Mammary microvascular endothelial cell (primary cell): ENCODE data around the gene RPS18. TPM values are rescaled to one million over a fixed set of nuclear protein-coding genes. Genes with fewer than 3 reads are reported as not detected.

Experiments used
- total RNA-seq: library from RNA; depleted of rRNA; stranded (reverse); fragments of >200 nt; gene quantifications from 2 replicates; pipeline ENCODE4 v1.2.3, GENCODE V29; 2015

The RPS18 gene
- total RNA-seq, result 4,238 and 4,354 TPM in 2 replicates

GRCh38 chr6:33271468-33272274 lies at the start of gene RPS18, which contains the start of gene VPS52:
RPS18 (plus strand) TSS chr6:33272075; CDS start chr6:33272120, 45 bp downstream.
VPS52 (minus strand) TSS chr6:33271876; CDS start chr6:33271675, 201 bp downstream.

DNA sequence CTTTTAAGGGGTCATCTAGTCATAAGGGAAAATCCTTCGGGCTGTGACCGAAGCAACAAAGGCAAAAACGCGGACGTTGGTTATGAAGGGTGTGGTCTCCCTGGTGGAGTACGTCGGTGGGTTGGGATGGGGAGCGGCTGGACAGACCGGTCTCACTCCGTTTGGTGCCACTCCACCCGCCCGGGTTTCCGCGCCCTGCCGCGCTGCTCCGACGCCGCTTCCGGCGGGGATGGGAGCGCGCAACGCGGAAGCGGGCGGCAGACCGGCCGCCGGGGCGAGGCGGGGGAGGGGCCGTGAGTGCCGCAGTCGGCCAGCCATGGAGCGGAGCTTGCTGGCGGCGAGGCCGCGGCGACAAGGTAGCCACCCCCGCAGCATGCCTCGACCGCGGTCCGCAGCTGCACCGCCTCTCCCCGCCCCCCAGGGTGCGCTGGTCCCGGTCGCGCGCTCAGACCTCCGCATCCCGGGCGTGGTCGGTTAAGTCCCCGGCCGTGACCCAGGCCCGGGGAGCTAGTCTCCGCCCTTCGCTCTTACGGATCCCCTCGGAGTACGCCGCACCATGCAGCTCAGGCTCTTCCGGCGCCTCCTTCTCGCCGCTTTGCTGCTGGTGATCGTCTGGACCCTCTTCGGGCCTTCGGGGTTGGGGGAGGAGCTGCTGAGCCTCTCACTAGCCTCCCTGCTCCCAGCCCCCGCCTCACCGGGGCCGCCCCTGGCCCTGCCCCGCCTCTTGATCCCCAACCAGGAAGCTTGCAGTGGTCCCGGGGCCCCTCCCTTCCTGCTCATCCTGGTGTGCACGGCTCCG lies 5.2 kb downstream of the RPS18 start, which contains the start of gene B3GALT4:
B3GALT4 (plus strand) TSS at position 260 of the 799 bp plus-strand sequence; CDS start at position 557, 297 bp downstream.

DNA sequence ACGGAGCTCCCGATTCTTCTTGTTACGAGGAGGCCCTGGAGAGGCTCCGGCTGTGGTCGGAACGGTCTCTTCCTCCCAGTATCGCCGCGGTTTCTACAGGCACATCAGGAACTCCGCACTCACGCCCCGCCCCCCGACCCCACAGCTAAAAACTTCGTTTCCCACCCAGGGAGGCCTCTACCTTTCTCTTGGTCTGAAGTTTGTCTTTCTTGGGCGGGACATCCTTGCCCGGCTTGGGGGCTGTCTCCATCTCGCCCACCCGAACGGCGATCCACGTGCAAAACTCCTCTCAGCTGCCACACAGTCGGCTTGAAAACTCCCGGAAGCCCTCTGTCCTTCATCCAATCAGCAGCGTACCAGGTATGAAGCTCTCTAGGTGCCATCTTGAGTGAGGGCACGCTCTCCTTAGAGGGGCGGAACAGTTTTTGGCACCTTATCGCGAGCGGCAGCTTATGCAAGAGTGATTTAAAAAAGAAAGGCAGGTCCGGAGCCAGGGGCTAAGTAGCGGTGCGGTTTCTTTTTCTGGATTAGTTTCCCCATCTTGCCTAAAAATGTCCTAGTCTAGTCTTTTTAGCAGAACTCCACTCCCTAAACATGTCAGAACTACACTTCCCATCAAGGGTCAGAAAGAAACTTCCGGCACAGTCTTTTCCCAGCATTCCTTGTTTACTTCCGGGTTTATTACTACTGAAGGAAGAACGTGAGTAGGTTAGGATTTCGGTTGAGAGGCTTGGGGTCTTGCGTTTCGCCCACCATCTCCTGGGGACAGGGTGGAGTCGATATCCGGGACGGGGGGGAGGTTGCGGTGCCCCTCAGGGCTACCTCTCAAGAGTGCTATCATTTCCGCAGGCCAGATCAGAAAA lies 17.3 kb downstream of the RPS18 start, which contains the start of the genes PFDN6 and WDR46:
PFDN6 (plus strand) TSS at position 681 of the 863 bp plus-strand sequence. CDS start 256 bp downstream, outside the sequence.
WDR46 (minus strand) TSS at position 319 of the 863 bp plus-strand sequence; CDS start at position 250, 69 bp downstream.

GRCh38 chr6:33298773-33299236 lies 26.9 kb downstream of the RPS18 start, which contains the start of gene RGL2:
RGL2 (minus strand) TSS chr6:33298942; CDS start chr6:33298610, 332 bp downstream.

GRCh38 chr6:33313709-33314514 lies 42.0 kb downstream of the RPS18 start, which contains the start of gene TAPBP:
TAPBP (minus strand) TSS chr6:33314078; CDS start chr6:33314041, 37 bp downstream.

DNA sequence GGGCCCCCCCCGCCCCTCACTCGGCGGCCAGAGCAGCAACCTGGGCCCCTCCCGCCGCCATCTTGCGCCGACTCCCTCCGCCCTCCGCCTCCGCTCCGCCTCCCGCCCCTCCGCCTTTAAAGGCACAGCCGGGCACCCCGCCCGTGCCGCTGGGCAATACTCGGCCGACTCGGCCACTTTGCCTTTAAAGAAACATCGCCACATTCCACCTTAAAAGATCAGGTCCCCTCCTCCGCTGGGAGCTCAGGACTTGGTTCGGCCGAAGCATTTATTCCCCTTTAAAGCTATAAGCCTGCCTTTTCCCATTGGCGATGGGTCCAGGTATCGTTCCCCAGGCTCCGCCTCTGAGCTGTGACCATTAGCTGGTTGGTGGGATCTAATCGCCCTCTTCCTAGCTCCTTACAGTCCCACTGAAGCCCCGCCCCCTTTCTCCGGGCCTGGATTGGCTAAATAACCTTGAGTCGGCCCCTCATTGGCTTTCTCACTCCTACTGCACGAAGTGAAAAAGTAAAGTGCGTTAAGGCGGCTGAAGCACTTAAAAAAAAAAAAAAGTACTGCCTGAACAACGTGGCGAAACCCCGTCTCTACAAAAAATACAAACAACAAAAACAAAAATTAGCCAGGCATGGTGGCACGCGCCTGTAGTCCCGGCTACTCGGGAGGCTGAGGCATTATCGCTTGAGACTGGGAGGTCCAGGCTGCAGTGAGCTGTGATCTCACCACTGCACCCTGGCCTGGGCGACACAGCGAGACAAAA lies 46.0 kb downstream of the RPS18 start, which contains the start of gene ZBTB22:
ZBTB22 (minus strand) TSS at position 76 of the 757 bp plus-strand sequence. CDS start 828 bp downstream, outside the sequence.

Other genes with a start within 250 kb of the RPS18 start
- gene HLA-DPA1, start 198.4 kb upstream of the RPS18 start, total RNA-seq, result 9.8 and 28.3 TPM in 2 replicates
- gene HLA-DPB1, start 196.1 kb upstream of the RPS18 start, total RNA-seq, result 31.0 and 37.8 TPM in 2 replicates
- 0.07 and 0.15 TPM in 2 replicates for gene COL11A2, start 79.6 kb upstream of the RPS18 start, total RNA-seq
- 12.9 and 17.4 TPM in 2 replicates for gene RXRB, start 71.4 kb upstream of the RPS18 start, total RNA-seq
- gene SLC39A7, start 71.2 kb upstream of the RPS18 start, total RNA-seq, result 75.7 and 93.8 TPM in 2 replicates
- gene HSD17B8, start 67.4 kb upstream of the RPS18 start, total RNA-seq, result 6.7 and 9.8 TPM in 2 replicates
- 8.7 and 11.7 TPM in 2 replicates for gene RING1, start 63.6 kb upstream of the RPS18 start, total RNA-seq
- 36.8 and 43.6 TPM in 2 replicates for gene VPS52, start 199 bp upstream of the RPS18 start, total RNA-seq
- 5.6 and 8.1 TPM in 2 replicates for gene B3GALT4, start 5.0 kb downstream of the RPS18 start, total RNA-seq
- gene WDR46, start 17.2 kb downstream of the RPS18 start, total RNA-seq, result 65.6 and 74.7 TPM in 2 replicates
- 55.3 and 67.7 TPM in 2 replicates for gene PFDN6, start 17.5 kb downstream of the RPS18 start, total RNA-seq
- gene RGL2, start 26.9 kb downstream of the RPS18 start, total RNA-seq, result 49.4 and 55.9 TPM in 2 replicates
- gene TAPBP, start 42.0 kb downstream of the RPS18 start, total RNA-seq, result 171 and 179 TPM in 2 replicates
- 8.9 and 11.6 TPM in 2 replicates for gene ZBTB22, start 45.7 kb downstream of the RPS18 start, total RNA-seq
- 35.7 and 36.8 TPM in 2 replicates for gene DAXX, start 50.9 kb downstream of the RPS18 start, total RNA-seq
- 41.9 and 45.2 TPM in 2 replicates for gene KIFC1, start 119.7 kb downstream of the RPS18 start, total RNA-seq
- 17.9 and 24.2 TPM in 2 replicates for gene PHF1, start 138.9 kb downstream of the RPS18 start, total RNA-seq
- gene CUTA, start 146.0 kb downstream of the RPS18 start, total RNA-seq, result 151 and 168 TPM in 2 replicates
- 1.4 and 2.7 TPM in 2 replicates for gene SYNGAP1, start 148.0 kb downstream of the RPS18 start, total RNA-seq
- 4.1 and 4.9 TPM in 2 replicates for gene ZBTB9, start 182.5 kb downstream of the RPS18 start, total RNA-seq